ENCODE measurements around the gene SLC16A5. TPM values are rescaled to one million over a fixed set of nuclear protein-coding genes. Genes with fewer than 3 reads are reported as not detected.

Gene SLC16A5
- total RNA-seq, 4 donors from 2014 or later = 4.1 to 17.5 (median 12.1) TPM; not detected in 1

DNA sequence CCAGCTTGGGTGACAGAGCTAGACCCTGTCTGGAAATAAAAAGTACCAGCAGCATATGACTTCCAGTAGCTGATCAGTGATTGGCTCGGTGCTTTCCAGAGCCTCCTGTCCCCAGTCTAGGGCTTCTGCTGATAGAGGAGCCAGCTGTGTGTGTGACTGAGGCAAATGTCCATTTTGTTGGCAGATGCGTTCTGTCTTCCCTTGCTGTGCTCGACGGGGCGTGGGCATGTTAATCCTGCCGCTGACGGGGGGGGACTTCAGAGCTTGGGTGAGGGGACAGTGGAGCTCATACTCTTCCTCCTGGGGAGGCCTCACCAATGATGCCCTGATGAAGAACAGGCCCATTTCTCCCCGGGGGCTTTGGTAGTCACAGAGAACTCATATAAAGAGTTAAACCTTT is 26.1 kb upstream of the SLC16A5 start:
- Histone ChIP-seq H3K27ac (no peak overlapping the region), H3K4me3 (no peak overlapping the region), H3K9me3 (no peaks in the 10 kb centered on the region), H3K4me1 (no peaks in the 10 kb centered on the region), H3K36me3 (no peaks in the 10 kb centered on the region), H3K27me3 (no peaks in the 10 kb centered on the region)
- DNase-seq = no peak
- intact Hi-C loops (cut with DNase I; ENCODE audit: low total_unique reads) = no loop called here
- TF ChIP-seq POLR2A (IDR thresholded peaks at IDR 0.05) = no peak
- TF ChIP-seq, protein P1, sequence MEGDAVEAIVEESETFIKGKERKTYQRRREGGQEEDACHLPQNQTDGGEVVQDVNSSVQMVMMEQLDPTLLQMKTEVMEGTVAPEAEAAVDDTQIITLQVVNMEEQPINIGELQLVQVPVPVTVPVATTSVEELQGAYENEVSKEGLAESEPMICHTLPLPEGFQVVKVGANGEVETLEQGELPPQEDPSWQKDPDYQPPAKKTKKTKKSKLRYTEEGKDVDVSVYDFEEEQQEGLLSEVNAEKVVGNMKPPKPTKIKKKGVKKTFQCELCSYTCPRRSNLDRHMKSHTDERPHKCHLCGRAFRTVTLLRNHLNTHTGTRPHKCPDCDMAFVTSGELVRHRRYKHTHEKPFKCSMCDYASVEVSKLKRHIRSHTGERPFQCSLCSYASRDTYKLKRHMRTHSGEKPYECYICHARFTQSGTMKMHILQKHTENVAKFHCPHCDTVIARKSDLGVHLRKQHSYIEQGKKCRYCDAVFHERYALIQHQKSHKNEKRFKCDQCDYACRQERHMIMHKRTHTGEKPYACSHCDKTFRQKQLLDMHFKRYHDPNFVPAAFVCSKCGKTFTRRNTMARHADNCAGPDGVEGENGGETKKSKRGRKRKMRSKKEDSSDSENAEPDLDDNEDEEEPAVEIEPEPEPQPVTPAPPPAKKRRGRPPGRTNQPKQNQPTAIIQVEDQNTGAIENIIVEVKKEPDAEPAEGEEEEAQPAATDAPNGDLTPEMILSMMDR (IDR thresholded peaks at IDR 0.05) = no peak

DNA sequence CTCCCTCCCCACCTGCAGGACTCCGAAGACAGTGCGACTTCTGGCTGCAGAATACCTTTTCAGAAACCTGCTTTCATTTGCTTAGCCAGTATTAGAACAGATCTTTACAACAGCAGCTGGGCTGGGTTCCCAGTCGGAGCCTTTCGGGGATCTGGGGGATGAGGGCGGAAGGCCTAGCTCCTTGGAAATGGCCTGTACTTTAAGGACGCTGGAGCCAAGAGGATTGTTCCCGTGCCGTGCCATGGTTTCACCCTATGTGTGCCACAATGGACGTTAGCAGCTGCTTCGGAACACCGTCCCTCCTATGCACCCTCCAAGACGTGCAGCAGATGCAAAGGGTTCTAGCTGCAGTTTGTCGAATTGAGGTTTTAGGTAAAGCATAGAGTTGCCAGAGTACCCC is 24.6 kb upstream of the SLC16A5 start:
- no peaks in the 10 kb centered on the region for H3K4me1 ChIP-seq
- intact Hi-C loops (cut with DNase I; ENCODE audit: low total_unique reads) = no loop called here
- TF ChIP-seq, protein P1 (IDR thresholded peaks at IDR 0.05) = no peak
- TF ChIP-seq POLR2A (IDR thresholded peaks at IDR 0.05) = no peak
- H3K4me3 ChIP-seq = no peak overlapping the region
- no peak overlapping the region for H3K27ac ChIP-seq
- no peak for DNase-seq
- H3K27me3 ChIP-seq = no peaks in the 10 kb centered on the region
- H3K36me3 ChIP-seq = no peaks in the 10 kb centered on the region
- no peaks in the 10 kb centered on the region for H3K9me3 ChIP-seq

DNA sequence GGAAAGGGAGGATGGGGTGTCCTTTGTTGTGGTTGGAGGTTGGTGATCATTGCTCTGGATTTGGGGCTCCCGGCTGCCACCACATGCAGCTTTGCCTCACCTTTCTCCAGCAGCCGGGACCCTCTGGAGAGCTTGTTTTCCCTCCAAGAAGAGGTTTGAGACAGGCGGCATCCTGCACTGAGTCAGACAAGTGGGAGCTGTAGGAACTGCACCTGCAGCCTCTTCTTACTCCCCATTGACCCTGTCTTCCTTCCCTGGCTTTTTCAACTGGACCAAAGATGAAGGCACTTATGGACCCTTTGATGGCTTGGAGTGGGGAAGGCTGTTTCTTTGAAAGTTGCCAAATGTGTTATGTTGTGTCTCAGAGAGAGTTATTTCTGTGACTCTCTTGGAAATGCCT is 24.1 kb upstream of the SLC16A5 start:
- Histone ChIP-seq H3K9me3 (no peaks in the 10 kb centered on the region), H3K27me3 (no peaks in the 10 kb centered on the region), H3K4me1 (no peaks in the 10 kb centered on the region), H3K27ac (no peak overlapping the region), H3K36me3 (no peaks in the 10 kb centered on the region), H3K4me3 (no peak overlapping the region)
- DNase-seq = no peak
- no peak for TF ChIP-seq POLR2A (IDR thresholded peaks at IDR 0.05)
- TF ChIP-seq, protein P1 (IDR thresholded peaks at IDR 0.05) = no peak
- intact Hi-C loops (cut with DNase I; ENCODE audit: low total_unique reads) = no loop called here

DNA sequence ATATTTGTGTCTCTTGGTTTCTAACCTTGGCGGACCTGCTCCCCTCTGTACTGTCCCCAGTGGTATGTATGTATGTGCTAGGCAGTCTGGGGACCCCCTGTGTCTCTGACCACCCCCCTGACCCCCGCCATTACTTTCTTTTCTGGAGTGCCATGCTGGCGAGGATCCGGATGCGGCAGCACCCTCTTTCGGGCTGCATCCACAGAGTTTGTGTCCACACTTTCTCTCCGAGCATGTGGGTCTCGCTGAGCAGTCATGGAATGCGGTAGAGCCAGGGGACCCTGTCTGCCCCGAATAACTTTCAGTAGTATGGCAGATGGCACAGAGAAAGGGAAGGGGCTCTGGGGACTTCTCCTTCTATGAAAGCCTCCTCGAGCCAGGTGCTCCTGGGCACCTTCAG is 23.7 kb upstream of the SLC16A5 start:
- intact Hi-C loops (cut with DNase I; ENCODE audit: low total_unique reads) = no loop called here
- no peaks in the 10 kb centered on the region for H3K9me3 ChIP-seq
- no peaks in the 10 kb centered on the region for H3K27me3 ChIP-seq
- H3K4me1 ChIP-seq = no peaks in the 10 kb centered on the region
- no peaks in the 10 kb centered on the region for H3K36me3 ChIP-seq
- no peak overlapping the region for H3K27ac ChIP-seq
- DNase-seq = no peak
- H3K4me3 ChIP-seq = no peak overlapping the region
- TF ChIP-seq, protein P1 (IDR thresholded peaks at IDR 0.05) = no peak
- no peak for TF ChIP-seq POLR2A (IDR thresholded peaks at IDR 0.05)

DNA sequence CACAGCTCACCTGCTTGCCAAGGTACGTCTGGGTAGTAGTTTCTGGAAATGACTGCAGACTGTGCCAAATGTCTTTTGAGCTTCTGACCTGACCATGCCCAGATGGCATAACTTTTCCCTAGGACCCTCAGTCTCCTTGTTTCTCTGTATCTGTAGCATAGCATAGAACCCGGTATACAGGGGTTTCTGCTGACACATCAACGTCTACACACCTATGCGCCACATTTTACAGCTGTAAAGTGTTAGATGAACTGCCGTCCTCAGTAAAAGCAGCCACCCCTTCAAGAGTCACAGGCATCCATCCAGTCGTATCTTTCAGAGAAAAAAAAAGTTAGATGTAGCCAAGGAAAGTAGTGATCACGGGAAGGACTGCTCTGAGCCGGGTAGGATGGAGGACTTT is 23.3 kb upstream of the SLC16A5 start:
- no peak for TF ChIP-seq POLR2A (IDR thresholded peaks at IDR 0.05)
- TF ChIP-seq, protein P1 (IDR thresholded peaks at IDR 0.05) = no peak
- Histone ChIP-seq H3K36me3 (no peaks in the 10 kb centered on the region), H3K27ac (no peak overlapping the region), H3K27me3 (no peaks in the 10 kb centered on the region), H3K4me1 (no peaks in the 10 kb centered on the region), H3K4me3 (no peak overlapping the region), H3K9me3 (no peaks in the 10 kb centered on the region)
- intact Hi-C loops (cut with DNase I; ENCODE audit: low total_unique reads) = no loop called here
- no peak for DNase-seq
